ENCODE results near the gene KCTD17. TPM values are rescaled to one million over a fixed set of nuclear protein-coding genes. Genes with fewer than 3 reads are reported as not detected.

Gene KCTD17
- polyA plus RNA-seq, 2 of the 4 experiments (the other 2 are of a cell fraction): 18.7 to 37.1 TPM

DNA sequence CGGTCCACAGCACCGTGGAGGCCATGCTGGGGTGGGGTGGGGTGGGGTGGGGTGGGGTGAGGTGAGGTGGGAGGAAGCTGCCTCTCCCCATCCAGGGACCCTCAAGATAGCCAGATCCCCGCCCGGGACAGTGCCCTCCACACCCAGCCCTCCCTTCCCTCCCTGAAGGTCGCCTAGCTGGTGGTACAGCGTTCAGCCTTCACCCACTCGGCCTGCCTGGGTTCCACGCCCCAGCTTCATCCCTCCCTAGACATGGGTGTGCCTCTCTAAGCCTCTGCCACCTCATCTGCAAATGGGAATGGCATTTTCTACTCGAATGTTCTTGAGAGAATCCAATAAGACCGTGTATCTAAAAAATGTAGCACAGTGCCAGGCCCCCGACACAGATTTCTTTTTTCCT, 17.8 kb downstream of the KCTD17 start:
- POLR2A ChIA-PET: interaction anchor here (1.8 kb wide), 1 partner anchor 18 kb away, joined by 6 read pairs; the partner anchor contains the start of gene KCTD17
- CTCF ChIA-PET: interaction anchor here (1.3 to 1.4 kb wide), 2 partner anchors 9 to 47 kb away, joined by 3 to 4 read pairs; no protein-coding TSS in a partner anchor
- TF ChIP-seq PHF8 (IDR thresholded peaks at IDR 0.05; ENCODE audit: borderline replicate concordance, low read depth) (no peak), ZC3H11A (IDR thresholded peaks at IDR 0.05) (no peak), CBX8 (IDR thresholded peaks at IDR 0.05) (no peak), GATA3 (IDR thresholded peaks at IDR 0.05; ENCODE audit: borderline replicate concordance) (no peak), BHLHE40 (IDR thresholded peaks at IDR 0.05; ENCODE audit: low read depth, low read length) (no peak), ESRRA (IDR thresholded peaks at IDR 0.05; ENCODE audit: borderline replicate concordance, low read length) (no peak), PBX3 (IDR thresholded peaks at IDR 0.05) (no peak), TFCP2L1 (CRISPR knock-in tag; IDR thresholded peaks at IDR 0.05) (no peak)
- TF ChIP-seq, protein P1, sequence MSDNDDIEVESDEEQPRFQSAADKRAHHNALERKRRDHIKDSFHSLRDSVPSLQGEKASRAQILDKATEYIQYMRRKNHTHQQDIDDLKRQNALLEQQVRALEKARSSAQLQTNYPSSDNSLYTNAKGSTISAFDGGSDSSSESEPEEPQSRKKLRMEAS (IDR thresholded peaks at IDR 0.05): no peak
- TF ChIP-seq, protein P2, sequence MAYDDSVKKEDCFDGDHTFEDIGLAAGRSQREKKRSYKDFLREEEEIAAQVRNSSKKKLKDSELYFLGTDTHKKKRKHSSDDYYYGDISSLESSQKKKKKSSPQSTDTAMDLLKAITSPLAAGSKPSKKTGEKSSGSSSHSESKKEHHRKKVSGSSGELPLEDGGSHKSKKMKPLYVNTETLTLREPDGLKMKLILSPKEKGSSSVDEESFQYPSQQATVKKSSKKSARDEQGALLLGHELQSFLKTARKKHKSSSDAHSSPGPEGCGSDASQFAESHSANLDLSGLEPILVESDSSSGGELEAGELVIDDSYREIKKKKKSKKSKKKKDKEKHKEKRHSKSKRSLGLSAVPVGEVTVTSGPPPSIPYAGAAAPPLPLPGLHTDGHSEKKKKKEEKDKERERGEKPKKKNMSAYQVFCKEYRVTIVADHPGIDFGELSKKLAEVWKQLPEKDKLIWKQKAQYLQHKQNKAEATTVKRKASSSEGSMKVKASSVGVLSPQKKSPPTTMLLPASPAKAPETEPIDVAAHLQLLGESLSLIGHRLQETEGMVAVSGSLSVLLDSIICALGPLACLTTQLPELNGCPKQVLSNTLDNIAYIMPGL (CRISPR knock-in tag; IDR thresholded peaks at IDR 0.05; ENCODE audit: borderline replicate concordance): no peak
- Histone ChIP-seq H3K4me2 (no peak overlapping the region), H3K9me3 (no peaks in the 10 kb centered on the region), H3K4me1 (no peaks in the 10 kb centered on the region), H3K27ac (no peak overlapping the region), H3K4me3 (no peak overlapping the region)
- no peak for DNase-seq (ENCODE audit: low read depth in 1 of 2, low spot score in 1 of 2)
- FAIRE-seq: no peak
- 71% methylated on average over 8 of the region's 11 CpGs for WGBS (ENCODE audit: missing lambda C conversion rate)
- ATAC-seq: peak in 1 of 2 experiments; percentile 29; a peak in 1 of 6 replicates

DNA sequence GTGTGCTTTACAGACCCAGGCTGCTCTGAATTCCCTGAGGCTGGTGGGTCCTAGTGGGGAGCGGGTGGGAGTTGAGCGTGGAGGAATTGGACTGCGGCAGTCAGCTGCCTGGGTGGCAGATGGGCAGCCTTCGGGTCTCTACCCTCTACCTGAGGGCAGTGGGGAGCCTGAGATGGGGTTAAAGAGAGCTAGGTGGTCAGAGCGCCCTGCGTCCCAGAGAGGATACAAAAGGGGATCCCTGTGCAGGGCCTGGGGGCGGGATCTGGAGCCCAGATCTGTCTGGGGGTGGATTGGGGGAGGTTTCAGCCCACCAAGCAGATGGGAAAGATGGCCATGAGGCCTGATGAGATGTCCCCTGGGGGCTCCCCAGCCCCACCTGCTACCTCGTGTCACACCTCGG, 18.2 kb downstream of the KCTD17 start:
- ChIA-PET CTCF (interaction anchor here (1.1 to 1.3 kb wide), 4 partner anchors 9 to 191 kb away, joined by 4 to 5 read pairs (median 4); no protein-coding TSS in a partner anchor), POLR2A (interaction anchor here (1.8 kb wide), 1 partner anchor 18 kb away, joined by 6 read pairs; the partner anchor contains the start of gene KCTD17)
- Histone ChIP-seq H3K9me3 (no peaks in the 10 kb centered on the region), H3K4me1 (no peaks in the 10 kb centered on the region), H3K4me2 (no peak overlapping the region), H3K4me3 (no peak overlapping the region), H3K27ac (no peak overlapping the region)
- DNase-seq (ENCODE audit: low read depth in 1 of 2, low spot score in 1 of 2): no peak
- no peak for FAIRE-seq
- whole genome bisulfite sequencing (ENCODE audit: missing lambda C conversion rate): 77% methylated on average over 5 of the region's 9 CpGs
- no peak for TF ChIP-seq FOSB (CRISPR knock-in tag; IDR thresholded peaks at IDR 0.05)
- no peak for TF ChIP-seq JUN (IDR thresholded peaks at IDR 0.05)
- no peak for TF ChIP-seq NFE2L2 (conservative IDR thresholded peaks at IDR 0.05; ENCODE audit: low read length)
- no peak for TF ChIP-seq TFCP2L1 (CRISPR knock-in tag; IDR thresholded peaks at IDR 0.05)
- TF ChIP-seq EP300 (IDR thresholded peaks at IDR 0.05): no peak
- TF ChIP-seq ZNF302 (CRISPR knock-in tag; IDR thresholded peaks at IDR 0.05): no peak
- no peak for TF ChIP-seq ZSCAN20 (CRISPR knock-in tag; IDR thresholded peaks at IDR 0.05)
- no peak for TF ChIP-seq MYC (IDR thresholded peaks at IDR 0.05; ENCODE audit: borderline replicate concordance, low read length)
- TF ChIP-seq HDAC2 (IDR thresholded peaks at IDR 0.05): no peak
- TF ChIP-seq SREBF2 (IDR thresholded peaks at IDR 0.05): no peak
- no peak for TF ChIP-seq KDM5A (IDR thresholded peaks at IDR 0.05)
- no peak for TF ChIP-seq E2F6 (IDR thresholded peaks at IDR 0.05; ENCODE audit: borderline replicate concordance, low read depth)
- TF ChIP-seq RCOR1 (IDR thresholded peaks at IDR 0.05; ENCODE audit: low read depth, low read length): no peak
- TF ChIP-seq SMC3 (IDR thresholded peaks at IDR 0.05): no peak
- no peak for TF ChIP-seq JUNB (IDR thresholded peaks at IDR 0.05)
- TF ChIP-seq FOSL2 (IDR thresholded peaks at IDR 0.05): no peak
- TF ChIP-seq FOSL2 (CRISPR knock-in tag; IDR thresholded peaks at IDR 0.05): no peak
- TF ChIP-seq CBX8 (IDR thresholded peaks at IDR 0.05): no peak
- TF ChIP-seq MAZ (IDR thresholded peaks at IDR 0.05; ENCODE audit: borderline replicate concordance, low read depth, low read length): no peak
- TF ChIP-seq CHD2 (IDR thresholded peaks at IDR 0.05; ENCODE audit: low read length, partially characterized antibody): no peak
- no peak for TF ChIP-seq CEBPB (IDR thresholded peaks at IDR 0.05)
- ATAC-seq: no peak

All from A549 (cell line).